ENCODE data around the gene LY86.
"Not testable (repeated sequence)": the region's sequence is repeated elsewhere in the genome, so short reads cannot be mapped to it uniquely, and the experiment has no call there.

Gene LY86

DNA sequence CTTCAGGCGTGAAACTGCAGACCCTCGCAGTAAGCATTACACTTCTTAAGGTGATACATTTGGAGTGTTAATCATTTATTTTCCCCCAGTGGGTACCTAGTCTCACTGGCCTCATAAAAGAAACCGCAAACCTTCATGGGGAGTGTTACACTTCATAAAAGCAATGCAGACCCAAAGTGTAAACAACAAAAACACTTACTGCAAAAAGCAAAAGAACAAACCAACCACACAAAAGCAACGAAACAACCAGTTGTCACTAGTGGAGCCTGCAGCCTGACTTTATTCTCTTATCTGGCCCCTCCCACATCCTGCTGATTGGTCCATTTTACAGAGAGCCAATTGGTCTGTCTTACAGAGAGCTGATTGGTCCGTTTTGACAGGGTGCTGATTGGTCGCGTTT lies 23.8 kb downstream of the LY86 start:
- no peak for DNase-seq (ENCODE audit: low read depth)
- TF ChIP-seq, protein P1, sequence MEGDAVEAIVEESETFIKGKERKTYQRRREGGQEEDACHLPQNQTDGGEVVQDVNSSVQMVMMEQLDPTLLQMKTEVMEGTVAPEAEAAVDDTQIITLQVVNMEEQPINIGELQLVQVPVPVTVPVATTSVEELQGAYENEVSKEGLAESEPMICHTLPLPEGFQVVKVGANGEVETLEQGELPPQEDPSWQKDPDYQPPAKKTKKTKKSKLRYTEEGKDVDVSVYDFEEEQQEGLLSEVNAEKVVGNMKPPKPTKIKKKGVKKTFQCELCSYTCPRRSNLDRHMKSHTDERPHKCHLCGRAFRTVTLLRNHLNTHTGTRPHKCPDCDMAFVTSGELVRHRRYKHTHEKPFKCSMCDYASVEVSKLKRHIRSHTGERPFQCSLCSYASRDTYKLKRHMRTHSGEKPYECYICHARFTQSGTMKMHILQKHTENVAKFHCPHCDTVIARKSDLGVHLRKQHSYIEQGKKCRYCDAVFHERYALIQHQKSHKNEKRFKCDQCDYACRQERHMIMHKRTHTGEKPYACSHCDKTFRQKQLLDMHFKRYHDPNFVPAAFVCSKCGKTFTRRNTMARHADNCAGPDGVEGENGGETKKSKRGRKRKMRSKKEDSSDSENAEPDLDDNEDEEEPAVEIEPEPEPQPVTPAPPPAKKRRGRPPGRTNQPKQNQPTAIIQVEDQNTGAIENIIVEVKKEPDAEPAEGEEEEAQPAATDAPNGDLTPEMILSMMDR (conservative IDR thresholded peaks at IDR 0.05; ENCODE audit: low read depth, low read length) = no peak

DNA sequence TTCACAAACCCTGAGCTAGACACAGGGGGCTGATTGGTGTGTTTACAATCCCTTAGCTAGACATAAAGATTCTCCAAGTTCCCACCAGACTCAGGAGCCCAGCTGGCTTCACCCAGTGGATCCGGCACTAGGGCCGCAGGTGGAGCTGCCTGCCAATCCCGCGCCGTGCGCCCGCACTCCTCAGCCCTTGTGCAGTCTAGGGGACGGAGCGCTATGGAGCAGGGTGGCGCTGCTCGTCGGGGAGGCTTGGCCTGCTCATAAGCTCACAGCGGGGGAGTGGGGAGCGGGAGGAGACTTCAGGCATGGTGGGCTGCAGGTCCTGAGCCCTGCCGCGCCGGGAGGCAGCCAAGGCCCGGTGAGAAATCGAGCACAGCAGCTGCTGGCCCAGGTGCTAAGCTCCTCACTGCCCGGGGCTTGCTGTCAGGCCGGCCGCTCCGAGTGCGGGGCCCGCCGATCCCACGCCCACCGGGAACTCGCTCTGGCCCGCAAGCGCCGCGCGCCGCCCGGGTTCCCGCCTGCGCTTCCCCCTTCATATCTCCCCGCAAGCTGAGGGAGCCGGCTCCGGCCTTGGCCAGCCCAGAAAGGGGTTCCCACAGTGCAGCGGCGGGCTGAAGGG lies 24.7 kb downstream of the LY86 start:
- DNase-seq (ENCODE audit: low read depth); H3K4me3 ChIP-seq (ENCODE audit: low read depth, low read length): not testable (repeated sequence)

More for the DNA sequence above, 23.8 kb downstream of the LY86 start:
- no peak overlapping the region for H3K4me3 ChIP-seq (ENCODE audit: low read depth, low read length)

DNA sequence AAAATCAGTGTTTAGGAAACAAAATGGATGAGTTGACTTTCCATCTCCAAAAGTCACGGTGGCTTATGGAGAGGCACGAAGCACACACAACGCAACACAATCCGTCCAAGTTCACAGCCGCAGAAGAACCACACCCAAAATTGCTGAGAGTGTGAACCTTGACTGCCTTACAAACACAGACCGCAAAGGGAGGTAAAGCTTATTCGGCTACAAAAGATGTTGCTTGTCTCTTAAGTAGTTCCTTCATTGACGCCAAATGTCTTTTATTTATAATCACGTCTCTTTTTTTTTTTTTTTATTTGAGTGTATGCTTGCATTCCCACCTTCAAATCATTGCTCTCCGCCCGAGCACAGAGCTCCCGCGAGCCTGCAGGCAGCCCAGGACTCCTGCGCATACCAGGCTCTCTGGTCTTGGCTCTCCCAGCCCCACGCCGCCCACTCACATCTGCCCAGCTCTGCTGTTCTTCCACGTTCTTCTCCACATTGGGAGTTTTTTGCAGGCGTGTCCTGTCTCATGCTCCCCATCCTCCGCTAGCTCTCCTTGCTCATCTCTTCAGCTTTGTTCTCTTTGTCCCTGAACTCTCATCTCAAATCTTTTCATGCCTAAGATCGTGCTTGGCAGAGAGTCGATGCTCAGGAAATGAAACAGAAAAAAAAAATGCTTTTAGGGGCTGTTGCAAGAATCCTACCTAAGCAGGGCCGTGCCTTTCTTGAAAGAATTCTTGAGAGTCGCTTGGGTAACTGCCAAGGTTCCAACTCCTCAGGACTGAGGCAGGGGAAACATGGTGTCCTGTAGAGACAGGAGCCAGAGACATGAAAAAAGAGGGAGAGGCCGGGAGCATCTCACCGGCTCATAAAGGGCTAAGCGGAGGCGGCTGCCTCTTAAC lies 25.8 kb downstream of the LY86 start:
- TF ChIP-seq, protein P1 (conservative IDR thresholded peaks at IDR 0.05; ENCODE audit: low read depth, low read length) = no peak
- H3K4me3 ChIP-seq (ENCODE audit: low read depth, low read length) = no peak overlapping the region
- no peak for DNase-seq (ENCODE audit: low read depth)

DNA sequence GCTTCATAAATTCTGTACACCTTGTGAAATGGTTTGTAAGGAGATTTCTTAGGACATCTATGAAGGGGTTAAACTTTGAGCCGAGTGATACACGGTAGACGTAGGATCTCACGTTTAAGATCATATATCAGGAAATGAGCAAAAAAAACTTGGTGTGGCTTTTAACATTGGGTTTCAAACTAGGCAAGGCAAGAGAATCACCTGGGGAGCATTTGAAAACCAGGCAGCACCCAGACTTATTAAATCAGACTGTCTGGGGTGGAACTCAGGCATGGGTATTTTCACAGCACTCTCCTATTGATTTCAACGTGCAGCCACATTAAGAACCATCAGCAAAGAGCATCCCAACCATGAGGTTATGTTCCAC lies 26.4 kb downstream of the LY86 start:
- no peak for DNase-seq (ENCODE audit: low read depth)
- TF ChIP-seq, protein P1 (conservative IDR thresholded peaks at IDR 0.05; ENCODE audit: low read depth, low read length) = no peak
- H3K4me3 ChIP-seq (ENCODE audit: low read depth, low read length) = no peak overlapping the region

DNA sequence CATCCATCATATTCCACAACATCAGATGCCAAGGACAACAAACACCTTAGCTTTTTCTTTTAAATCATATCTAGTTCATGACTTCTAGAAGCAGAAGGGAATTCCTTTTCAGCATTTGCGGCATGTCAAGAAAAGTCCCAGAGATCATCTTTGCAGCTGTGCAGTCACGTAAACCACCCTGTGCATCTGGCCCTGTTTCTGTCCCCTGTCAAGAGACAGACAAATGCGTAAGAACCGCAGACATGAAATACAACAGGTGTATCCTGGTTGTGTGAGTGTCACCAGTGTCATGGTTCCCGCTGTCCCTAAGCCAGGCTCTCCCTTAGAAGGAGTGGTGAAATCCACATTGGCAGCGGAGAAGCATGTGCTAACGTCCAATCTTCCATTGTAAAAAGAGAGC lies 28.1 kb downstream of the LY86 start:
- DNase-seq (ENCODE audit: low read depth) = no peak
- no peak overlapping the region for H3K4me3 ChIP-seq (ENCODE audit: low read depth, low read length)
- TF ChIP-seq, protein P1 (conservative IDR thresholded peaks at IDR 0.05; ENCODE audit: low read depth, low read length) = no peak

DNA sequence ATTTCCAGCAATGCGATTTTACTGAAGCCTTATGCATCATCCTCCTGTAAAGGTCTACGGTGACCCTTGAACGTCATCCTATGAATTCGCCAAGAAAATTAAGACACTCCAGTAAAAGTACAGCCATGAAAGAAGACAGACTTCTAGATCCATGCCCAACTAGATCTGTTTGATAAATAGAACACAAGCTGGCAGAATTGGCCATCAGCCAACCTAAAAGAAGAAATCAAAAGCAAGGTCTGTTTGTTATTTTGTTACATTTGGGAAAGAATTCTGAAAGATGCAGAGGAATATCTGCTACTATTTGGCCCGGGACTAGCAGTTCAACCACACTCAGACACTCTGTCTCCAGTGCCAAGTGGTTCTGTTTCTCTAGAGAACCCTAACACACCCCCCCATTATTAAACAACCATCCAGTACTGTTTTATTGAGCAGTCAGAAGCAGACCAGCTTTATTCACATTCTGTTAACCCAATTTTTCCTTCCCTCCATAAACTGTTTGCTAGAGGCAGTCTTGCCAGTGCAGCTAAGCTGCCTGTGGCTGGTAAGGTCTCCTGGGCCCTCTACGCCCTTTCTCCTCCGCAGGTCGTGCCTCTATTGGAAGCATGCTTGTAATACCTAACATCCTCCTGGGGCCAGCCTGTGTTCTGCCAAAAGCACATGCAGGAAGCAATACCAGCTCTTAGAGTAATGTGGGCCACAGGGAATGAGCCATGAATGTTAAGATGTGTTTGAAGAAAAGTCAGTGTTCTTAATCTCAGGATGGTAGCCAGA lies 30.7 kb downstream of the LY86 start:
- DNase-seq (ENCODE audit: low read depth) = no peak
- H3K4me3 ChIP-seq (ENCODE audit: low read depth, low read length) = no peak overlapping the region
- TF ChIP-seq, protein P1 (conservative IDR thresholded peaks at IDR 0.05; ENCODE audit: low read depth, low read length) = no peak

DNA sequence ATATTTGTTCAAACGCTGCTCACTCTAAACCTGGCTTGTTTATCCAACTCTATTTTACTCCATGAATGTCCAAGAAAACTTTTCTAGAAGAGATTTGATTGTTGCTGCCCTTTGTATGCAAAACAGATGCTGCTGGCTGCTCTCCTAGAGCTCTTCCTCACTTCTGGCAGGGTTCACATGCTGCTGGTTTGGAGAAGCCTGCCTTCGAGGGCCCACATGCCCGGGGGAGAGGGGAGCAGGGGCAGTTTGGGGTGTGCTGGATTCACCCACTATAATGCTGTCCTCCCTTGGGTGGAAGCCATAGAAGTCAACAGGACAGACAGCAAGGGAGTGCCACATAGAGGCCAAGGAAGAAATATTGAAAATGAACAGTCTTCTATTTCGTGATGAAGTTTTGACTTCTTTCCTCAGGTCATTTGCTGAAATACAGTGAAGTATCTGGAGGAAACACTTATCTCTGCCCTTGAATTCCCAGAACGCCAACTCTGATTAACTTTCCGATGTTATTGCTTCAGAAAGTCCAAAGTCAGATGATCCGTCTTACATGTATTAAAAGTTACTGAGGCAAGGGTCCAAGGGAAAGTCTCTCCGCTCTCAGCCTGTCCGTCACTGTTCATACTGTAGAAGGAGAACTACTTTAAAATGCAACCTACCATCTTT lies 32.4 kb downstream of the LY86 start:
- DNase-seq (ENCODE audit: low read depth) = no peak
- TF ChIP-seq, protein P1 (conservative IDR thresholded peaks at IDR 0.05; ENCODE audit: low read depth, low read length) = no peak
- no peak overlapping the region for H3K4me3 ChIP-seq (ENCODE audit: low read depth, low read length)

Data from choroid plexus epithelial cell (primary cell).